ENCODE results near the gene RPS27L.

The RPS27L gene
- 48.0 to 69.0 (median 64.3) reads per million in 4 experiments for total RNA-seq

- peak; percentile 69 for DNase-seq
These were observed at the start of gene RPS27L for GRCh38 chr15:63157118-63157843. Gene RPS27L, minus strand, starts transcription at chr15:63157477. Its CDS starts 72 bp downstream, at chr15:63157405.

- DNase-seq: no peak
These were observed 48.8 kb upstream of the RPS27L start for GRCh38 chr15:63206079-63206478.

DNA sequence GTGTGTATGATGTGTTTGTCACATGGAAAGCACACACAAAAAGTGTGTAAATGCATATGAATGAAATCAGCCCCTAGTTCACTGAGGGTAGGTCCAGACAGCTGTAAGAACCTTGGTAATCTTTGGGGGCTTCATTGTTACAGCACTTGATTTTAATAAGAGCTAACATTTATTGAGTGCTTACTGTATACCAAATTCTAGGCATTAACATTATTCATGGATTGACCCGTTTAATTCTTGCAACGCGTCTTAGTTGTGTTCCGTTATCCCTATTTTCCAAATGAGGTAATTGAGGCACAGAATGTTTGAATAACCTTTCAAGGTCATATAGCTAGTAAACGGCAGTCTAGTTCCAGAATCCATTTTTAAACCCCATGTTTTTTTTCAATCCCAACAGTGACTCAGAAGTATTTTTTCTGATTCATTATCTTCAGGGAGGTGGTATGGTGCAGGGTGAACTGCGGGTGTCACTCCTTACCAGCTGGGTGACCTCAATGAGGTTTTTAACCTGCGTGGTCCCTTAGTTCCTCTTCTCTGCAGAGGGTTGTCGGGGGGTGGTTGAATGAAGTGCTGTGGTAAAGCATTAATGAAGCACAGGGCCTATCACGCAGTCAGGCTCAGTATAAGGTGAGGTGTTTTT is 46.3 kb upstream of the RPS27L start:
- peak; percentile 8 for DNase-seq

DNA sequence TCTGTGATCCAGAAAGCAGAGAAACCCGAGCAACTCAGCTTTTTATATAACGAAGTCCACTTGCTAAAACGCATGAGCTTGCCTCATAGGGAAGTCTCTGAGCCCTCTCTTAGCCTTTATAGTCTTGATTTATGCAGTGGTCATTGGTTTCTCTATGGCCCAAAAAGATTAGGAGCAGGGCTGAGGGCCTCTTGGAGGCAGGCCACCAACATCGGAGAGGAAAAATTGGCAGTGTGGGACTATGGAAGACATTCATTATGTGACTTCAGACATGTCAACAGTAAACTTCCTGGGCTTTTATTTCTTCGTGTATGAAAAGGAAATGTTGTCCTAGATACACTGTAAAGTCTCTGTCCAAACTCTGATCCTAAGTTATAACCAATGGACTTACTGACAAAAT is 45.6 kb upstream of the RPS27L start:
- no peak for DNase-seq

- no peak for DNase-seq
These were observed 43.4 kb upstream of the RPS27L start for GRCh38 chr15:63200464-63201249.

- DNase-seq: no peak
These were observed 41.3 kb upstream of the RPS27L start for GRCh38 chr15:63198371-63199250.

DNA sequence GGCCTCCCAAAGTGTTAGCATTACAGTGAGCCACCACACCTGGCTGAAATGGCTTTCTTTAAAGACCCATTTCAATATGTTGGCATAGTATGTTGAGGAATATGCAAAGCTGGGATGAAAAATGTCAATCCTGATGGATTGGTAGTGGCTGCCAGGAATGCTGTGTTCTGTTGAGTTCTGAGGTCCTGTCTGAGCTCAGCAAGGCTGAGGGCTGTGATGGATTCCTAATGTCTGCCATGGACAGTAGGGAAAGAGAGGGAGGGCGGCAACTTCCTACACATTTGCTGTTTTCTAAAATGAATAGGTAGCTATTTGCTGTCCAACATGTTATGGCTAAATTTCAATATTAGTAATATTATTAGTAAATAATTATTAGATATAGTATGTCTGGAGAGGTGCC is 40.3 kb upstream of the RPS27L start:
- no peak for DNase-seq

DNA sequence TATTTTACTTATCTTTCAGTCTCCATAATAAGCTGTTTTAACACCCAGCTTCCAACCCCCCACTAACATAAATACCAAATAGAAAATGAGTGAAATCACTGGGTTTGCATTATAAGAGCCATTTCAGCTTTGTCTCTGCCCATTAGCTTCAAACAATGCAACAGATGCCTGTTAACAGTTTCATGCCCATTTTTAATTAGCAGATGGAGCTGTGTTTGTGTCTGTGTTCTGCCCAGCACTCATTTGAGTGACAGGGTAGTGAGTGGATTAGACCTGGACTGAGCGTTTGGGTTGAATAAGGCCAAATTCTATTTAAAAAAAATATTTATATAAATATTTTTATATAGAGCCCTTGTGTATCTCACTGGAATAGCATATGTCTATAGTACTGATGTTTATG is 39.6 kb upstream of the RPS27L start:
- DNase-seq: no peak

DNA sequence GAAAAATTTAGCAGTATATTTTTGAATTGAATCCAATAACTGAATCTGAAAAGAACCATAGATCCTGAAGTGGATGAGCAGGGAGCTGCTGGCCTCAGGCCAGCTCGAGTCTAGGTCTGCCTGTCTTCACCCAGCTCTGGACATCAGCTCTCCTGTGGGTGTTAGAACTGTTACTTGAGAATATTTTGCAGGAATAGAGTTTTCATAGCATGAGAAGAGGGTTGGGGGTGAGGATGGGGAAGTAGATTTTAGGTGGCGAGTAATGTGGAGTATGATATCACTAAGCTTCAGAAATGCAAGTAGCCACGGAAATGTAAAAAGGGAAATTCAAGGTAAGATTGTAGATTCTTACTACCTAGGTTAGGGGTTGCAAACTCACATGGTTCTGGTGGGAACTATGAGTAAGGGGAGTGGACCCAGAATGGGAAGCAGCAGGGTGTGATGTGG is 38.3 kb upstream of the RPS27L start:
- no peak for DNase-seq

DNA sequence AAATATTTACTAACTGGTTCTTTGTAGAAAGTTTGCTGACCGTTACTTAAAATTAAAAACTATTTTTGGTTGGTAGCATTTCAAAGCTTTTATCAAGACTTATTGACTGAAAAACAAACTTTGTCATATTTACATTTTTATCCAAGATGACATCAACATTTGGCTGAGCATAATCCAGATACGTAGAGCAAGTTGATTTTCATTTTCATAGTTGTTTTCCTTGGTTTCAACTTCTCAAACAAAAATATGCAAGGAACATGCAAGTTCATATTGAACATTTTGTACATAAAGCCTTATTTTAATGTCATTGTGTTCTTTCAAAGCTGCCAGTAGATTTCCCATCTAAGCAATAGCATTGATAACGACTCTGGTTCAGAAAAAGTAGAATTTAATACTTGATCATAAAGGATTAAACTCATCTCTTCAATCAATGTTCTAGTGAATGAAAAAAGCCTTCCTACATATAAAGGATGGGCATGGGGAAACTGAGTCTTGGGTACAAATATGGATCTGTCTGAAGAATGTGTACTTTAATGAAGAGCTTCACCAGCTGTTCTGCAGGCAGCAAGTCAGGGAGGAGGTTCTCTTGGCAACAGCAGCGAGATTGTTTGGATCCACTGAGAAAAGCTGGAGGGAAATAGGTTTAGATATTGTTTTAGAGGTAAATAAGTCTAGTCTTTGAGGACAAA is 37.7 kb upstream of the RPS27L start:
- DNase-seq: no peak

- DNase-seq: no peak
These were observed 37.0 kb upstream of the RPS27L start for GRCh38 chr15:63194302-63194701.

- no peak for DNase-seq
These were observed 35.4 kb upstream of the RPS27L start for GRCh38 chr15:63192619-63193206.

DNA sequence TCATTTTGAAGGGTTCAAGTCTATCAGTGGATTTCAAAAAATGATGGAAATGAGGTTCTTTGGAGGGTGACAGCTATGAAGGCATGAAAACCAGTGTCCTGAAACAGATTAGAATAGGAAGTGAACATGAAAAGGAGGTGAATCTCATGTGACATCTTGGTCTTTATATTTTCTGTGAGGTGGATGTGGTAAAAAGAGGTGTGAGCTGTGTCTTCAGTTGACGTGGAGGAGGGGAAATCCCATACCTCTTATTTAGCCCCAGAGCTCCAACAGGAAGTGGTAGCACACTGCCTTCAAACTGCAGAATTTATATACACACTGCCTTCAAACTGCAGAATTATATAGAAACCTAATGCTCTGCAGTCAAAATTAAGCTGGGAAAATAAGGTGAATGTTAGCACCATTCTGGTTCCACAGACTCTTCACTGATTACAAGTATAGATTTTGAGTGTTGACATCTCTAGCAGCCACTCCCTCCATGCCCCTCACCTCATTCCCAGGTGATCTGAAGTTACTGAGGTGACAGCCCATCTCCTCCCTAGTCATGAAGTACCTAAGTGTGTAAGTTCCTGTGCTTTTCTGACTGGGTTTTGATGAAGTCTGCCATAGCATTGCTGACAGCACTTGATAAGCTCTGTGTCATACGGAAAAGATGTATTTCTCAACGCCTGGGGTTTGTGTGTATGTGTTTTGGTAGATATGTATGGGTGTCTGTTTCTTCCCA is 34.8 kb upstream of the RPS27L start:
- peak; percentile 22 for DNase-seq

GRCh38 chr15:63190769-63191649 is 33.7 kb upstream of the RPS27L start:
- DNase-seq: no peak

DNA sequence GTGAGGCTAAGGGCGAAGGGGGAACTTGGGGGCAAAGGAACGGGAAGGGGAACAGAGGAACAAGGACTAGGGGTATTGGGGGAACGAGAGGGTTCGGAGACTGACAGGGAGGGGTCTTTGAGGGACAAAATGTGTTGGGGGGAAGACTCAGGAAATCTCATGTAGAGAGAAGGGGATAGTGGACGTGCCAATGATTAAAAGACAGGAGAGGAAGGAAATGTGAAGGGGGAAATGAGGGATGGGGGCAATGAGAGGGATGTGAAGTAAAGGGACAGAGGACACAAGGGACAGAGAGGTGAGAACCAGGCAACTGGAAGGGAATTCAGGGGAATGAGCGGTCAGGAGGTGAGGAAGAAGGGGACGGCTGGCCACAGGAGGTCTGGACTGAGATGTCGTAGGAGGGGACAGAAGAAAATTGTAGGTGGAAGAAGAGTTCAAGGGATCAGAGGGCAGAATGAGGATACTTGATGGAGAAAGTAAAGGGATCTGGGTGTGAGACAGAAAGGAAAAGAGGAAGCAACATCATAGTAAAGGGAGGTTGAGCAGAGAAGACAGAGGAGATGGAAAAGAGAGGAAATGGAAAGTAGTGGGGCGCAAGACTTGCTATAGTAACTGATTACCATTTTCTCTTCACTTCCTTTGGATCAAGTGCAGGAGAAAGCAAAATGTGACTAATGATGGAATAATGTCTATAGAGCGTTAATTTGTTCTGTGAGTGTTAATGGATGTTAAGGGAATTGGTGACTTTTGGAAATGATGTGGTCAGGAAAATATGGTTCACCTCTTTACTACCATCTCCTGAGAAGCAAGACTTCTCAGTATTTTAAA is 32.9 kb upstream of the RPS27L start:
- DNase-seq: no peak

- peak; percentile 97 for DNase-seq
These were observed 31.9 kb upstream of the RPS27L start, which contains the start of gene RAB8B for GRCh38 chr15:63188926-63189871. Gene RAB8B, plus strand, starts transcription at chr15:63189606. Its CDS starts 19 bp downstream, at chr15:63189625.

- no peak for DNase-seq
These were observed 31.1 kb upstream of the RPS27L start for GRCh38 chr15:63188247-63188925.

All from effector CD8-positive, alpha-beta T cell (primary cell).